HepG2 (cell line): Measurements from ENCODE around the gene PIM3. TPM values are rescaled to one million over a fixed set of nuclear protein-coding genes. Genes with fewer than 3 reads are reported as not detected.

Source experiments
- AGO1 ChIP-seq: fragments of 200-400 bp; formaldehyde crosslinking; IDR thresholded peaks from 2 replicates; pipeline ENCODE4 v1.6.1; 2017; ENCODE audit warnings: mild to moderate bottlenecking, low read depth, low read length, moderate library complexity; ENCODE audit not compliant: poor library complexity, severe bottlenecking
- CHD2 ChIP-seq: IDR thresholded peaks from 2 replicates; pipeline ENCODE4 v1.6.1; 2011; ENCODE audit warnings: low read depth, low read length, improper control_type of control experiment
- GPBP1L1 ChIP-seq: sonication (generic); formaldehyde crosslinking; IDR thresholded peaks from 2 replicates; pipeline ENCODE4 v1.5.0; 2020; ENCODE audit warnings: mild to moderate bottlenecking, missing genetic modification reagents
- GRHL1 ChIP-seq: sonication (generic); formaldehyde crosslinking; conservative IDR thresholded peaks from 2 replicates; pipeline ENCODE4 v1.8.0; 2022; ENCODE audit warnings: missing genetic modification reagents
- HNF1B ChIP-seq: sonication (generic); formaldehyde crosslinking; IDR thresholded peaks from 2 replicates; pipeline ENCODE4 v1.5.1; 2020; ENCODE audit warnings: mild to moderate bottlenecking, moderate library complexity, missing genetic modification reagents
- HNF4G ChIP-seq, 2 experiments: sonication (generic) in 1 of 2; formaldehyde crosslinking in 1 of 2; IDR thresholded peaks; 2 replicates each; pipeline versions ENCODE4 v1.4.0 to v1.6.1; 2011 to 2020; ENCODE audit warnings: borderline replicate concordance in 2 of 2, low read depth in 2 of 2, mild to moderate bottlenecking in 2 of 2, low read length in 1 of 2, missing genetic modification reagents in 1 of 2, moderate library complexity in 1 of 2
- KDM5B ChIP-seq: sonication (generic); formaldehyde crosslinking; IDR thresholded peaks from 2 replicates; pipeline ENCODE4 v1.4.0; 2020; ENCODE audit warnings: missing genetic modification reagents, mild to moderate bottlenecking, borderline replicate concordance
- LCORL ChIP-seq, 2 experiments: fragments of 450-650 bp in 1 of 2; sonication (generic) in 1 of 2; formaldehyde crosslinking in 1 of 2; IDR thresholded peaks; 2 replicates each; pipeline versions ENCODE4 v1.5.0 to v1.6.1; 2017 to 2020; ENCODE audit warnings: antibody characterized with exemption in 1 of 2, missing genetic modification reagents in 1 of 2
- MXI1 ChIP-seq: IDR thresholded peaks from 3 replicates; pipeline ENCODE4 v1.6.1; 2012; ENCODE audit warnings: low read depth, low read length, inconsistent platforms, borderline replicate concordance
- NFYC ChIP-seq: IDR thresholded peaks from 2 replicates; pipeline ENCODE4 v1.6.1; 2016; ENCODE audit warnings: missing genetic modification reagents, missing compliant biosample characterization
- SOX13 ChIP-seq, 3 experiments: fragments of 450-650 bp in 1 of 3; sonication (generic) in 1 of 3; formaldehyde crosslinking in 1 of 3; IDR thresholded peaks in 2 of 3; conservative IDR thresholded peaks in 1 of 3; 2 replicates each; pipeline versions ENCODE4 v1.5.0 to v1.6.1; 2016 to 2020; ENCODE audit warnings: antibody characterized with exemption in 1 of 3, mild to moderate bottlenecking in 1 of 3, missing compliant biosample characterization in 1 of 3, missing genetic modification reagents in 1 of 3, moderate library complexity in 1 of 3
- STAG1 ChIP-seq: sonication (generic); formaldehyde crosslinking; IDR thresholded peaks from 2 replicates; pipeline ENCODE4 v1.4.0; 2020; ENCODE audit warnings: missing genetic modification reagents
- ZC3H4 ChIP-seq: sonication (generic); formaldehyde crosslinking; IDR thresholded peaks from 2 replicates; pipeline ENCODE4 v1.4.0; 2020; ENCODE audit warnings: missing genetic modification reagents, borderline replicate concordance
- ZKSCAN1 ChIP-seq: fragments of 150-350 bp; IDR thresholded peaks from 2 replicates; pipeline ENCODE4 v1.6.1; 2014; ENCODE audit warnings: low read length
- ZKSCAN5 ChIP-seq: sonication (generic); formaldehyde crosslinking; IDR thresholded peaks from 2 replicates; pipeline ENCODE4 v1.5.1; 2020; ENCODE audit warnings: mild to moderate bottlenecking, missing genetic modification reagents
- ZMYM4 ChIP-seq: sonication (generic); formaldehyde crosslinking; IDR thresholded peaks from 2 replicates; pipeline ENCODE4 v1.8.1; 2023; ENCODE audit warnings: mild to moderate bottlenecking, missing genetic modification reagents
- ZNF205 ChIP-seq: IDR thresholded peaks from 2 replicates; pipeline ENCODE4 v1.6.1; 2018; ENCODE audit warnings: missing biosample characterization, missing genetic modification reagents
- ZNF281 ChIP-seq: sonication (generic); formaldehyde crosslinking; IDR thresholded peaks from 2 replicates; pipeline ENCODE4 v1.4.0; 2020; ENCODE audit warnings: missing genetic modification reagents, borderline replicate concordance
- ZNF282 ChIP-seq: fragments of 450-650 bp; IDR thresholded peaks from 2 replicates; pipeline ENCODE4 v1.6.1; 2018; ENCODE audit not compliant: partially characterized antibody
- ZNF552 ChIP-seq: sonication (generic); formaldehyde crosslinking; IDR thresholded peaks from 2 replicates; pipeline ENCODE4 v1.9.0; 2022; ENCODE audit warnings: missing genetic modification reagents, mild to moderate bottlenecking, borderline replicate concordance
- ZNF740 ChIP-seq: sonication (generic); formaldehyde crosslinking; IDR thresholded peaks from 2 replicates; pipeline ENCODE4 v1.4.0; 2020; ENCODE audit warnings: missing genetic modification reagents
- polyA plus RNA-seq, 8 experiments: library from polyadenylated mRNA; depleted of rRNA in 3 of 8; stranded (reverse) in 7 of 8; unstranded in 1 of 8; fragments of >200 nt; fragmentation: Illumina TruSeq in 4 of 8; extraction: Trizol in 4 of 8; gene quantifications; 2 replicates each; pipeline versions ENCODE4 v1.2.1 to v1.2.3, GENCODE V29; 2011 to 2016; ENCODE audit warnings: low read depth in 4 of 8, missing spikeins in 1 of 8, mixed read lengths in 1 of 8; ENCODE audit not compliant: insufficient read depth in 1 of 8
- total RNA-seq, 5 experiments: library from RNA; depleted of rRNA; stranded (reverse); fragments of >200 nt; fragmentation: Illumina TruSeq; extraction: Trizol; gene quantifications; 2 replicates each; pipeline ENCODE4 v1.2.3, GENCODE V29; 2016; ENCODE audit warnings: low read depth in 1 of 5

Gene PIM3
- total and polyA plus RNA-seq, 2 of the 13 experiments (the other 11 are each of a cell fraction or from before 2014, with no cell fraction given), result 21.6 to 31.2 TPM

- TF ChIP-seq LCORL (IDR thresholded peaks at IDR 0.05) (no peak), LCORL (CRISPR knock-in tag; IDR thresholded peaks at IDR 0.05) (peak; percentile 46; the same call in 1 of the 2 replicates), KDM5B (CRISPR knock-in tag) (no peak), STAG1 (no peak), HNF1B (CRISPR knock-in tag) (peak; percentile 24; the same call in 1 of the 2 replicates), ZNF281 (CRISPR knock-in tag) (peak; percentile 65), ZKSCAN1 (no peak), ZKSCAN5 (no peak), ZNF282 (no peak), ZNF740 (no peak), GRHL1 (no peak), ZNF552 (CRISPR knock-in tag) (no peak), MXI1 (no peak), AGO1 (no peak), CHD2 (no peak), SOX13 (IDR thresholded peaks at IDR 0.05) (no peak), SOX13 (CRISPR knock-in tag; conservative IDR thresholded peaks at IDR 0.05 in 1 of 2, IDR thresholded peaks at IDR 0.05 in 1 of 2) (0 out of 4 replicates have a peak, but pooled peaks of 1 of the 2 experiments have one; percentile 7), GPBP1L1 (CRISPR knock-in tag) (no peak), ZNF205 (CRISPR knock-in tag) (no peak), ZMYM4 (no peak), HNF4G (IDR thresholded peaks at IDR 0.05; ENCODE audit: borderline replicate concordance, low read depth, low read length) (no peak), HNF4G (CRISPR knock-in tag; IDR thresholded peaks at IDR 0.05; ENCODE audit: borderline replicate concordance, low read depth) (no peak), NFYC (CRISPR knock-in tag) (0 out of 2 replicates have a peak, but pooled peaks have one; percentile 10), ZC3H4 (CRISPR knock-in tag) (no peak)
These were observed 7.2 kb downstream of the PIM3 start (continued) for GRCh38 chr22:49967706-49968208.
